Neutrophil (primary cell): ENCODE measurements around the gene TRAPPC12.

ENCODE experiments used
- H3K27ac ChIP-seq: fragments of 200-600 bp; sonication (generic); 2 replicates; pipeline ENCODE4 v1.5.1; 2016; ENCODE audit warnings: mild to moderate bottlenecking, moderate library complexity
- H3K27me3 ChIP-seq: fragments of 200-600 bp; sonication (generic); 2 replicates; pipeline ENCODE4 v1.6.0; 2016; ENCODE audit warnings: mild to moderate bottlenecking
- H3K36me3 ChIP-seq: fragments of 200-600 bp; sonication (generic); 2 replicates; pipeline ENCODE4 v1.5.1; 2017
- H3K4me1 ChIP-seq, 2 experiments: fragments of 200-600 bp in 1 of 2; sonication (generic) in 1 of 2; 1 replicate in 1 of 2; 2 replicates in 1 of 2; pipeline versions ENCODE4 v1.5.1 to v1.6.1; 2013 to 2016; ENCODE audit warnings: low read depth in 1 of 2, low read length in 1 of 2, mild to moderate bottlenecking in 1 of 2, moderate library complexity in 1 of 2; ENCODE audit not compliant: control insufficient read depth in 1 of 2, insufficient read depth in 1 of 2
- H3K4me3 ChIP-seq, 2 experiments: fragments of 200-600 bp in 1 of 2; sonication (generic) in 1 of 2; 1 replicate in 1 of 2; 2 replicates in 1 of 2; pipeline ENCODE4 v1.5.1; 2013 to 2016; ENCODE audit warnings: low read depth in 1 of 2, low read length in 1 of 2, mild to moderate bottlenecking in 1 of 2, moderate library complexity in 1 of 2
- H3K9me3 ChIP-seq: fragments of 200-600 bp; sonication (generic); 2 replicates; pipeline ENCODE4 v1.5.1; 2016
- CTCF ChIP-seq: fragments of 200-600 bp; sonication (generic); IDR thresholded peaks from 2 replicates; pipeline ENCODE4 v1.5.1; 2016; ENCODE audit warnings: antibody characterized with exemption

Gene TRAPPC12

GRCh38 chr2:3418766-3419404 lies 39.4 kb downstream of the TRAPPC12 start:
- peaks cover 67% of the 10 kb centered on the region for H3K36me3 ChIP-seq
- H3K27me3 ChIP-seq, result no peaks in the 10 kb centered on the region
- no peaks in the 10 kb centered on the region for H3K9me3 ChIP-seq
- H3K4me1 ChIP-seq, result no peaks in the 10 kb centered on the region
- H3K4me3 ChIP-seq, result no peak overlapping the region
- H3K27ac ChIP-seq, result no peak overlapping the region
- no peak for TF ChIP-seq CTCF

- no peak for TF ChIP-seq CTCF
- Histone ChIP-seq H3K9me3 (no peaks in the 10 kb centered on the region), H3K4me1 (no peaks in the 10 kb centered on the region), H3K27ac (no peak overlapping the region), H3K27me3 (no peaks in the 10 kb centered on the region), H3K36me3 (peaks cover 67% of the 10 kb centered on the region), H3K4me3 (no peak overlapping the region)
Observed at GRCh38 chr2:3420076-3420768, 40.7 kb downstream of the TRAPPC12 start.

GRCh38 chr2:3420769-3421397 lies 41.4 kb downstream of the TRAPPC12 start:
- Histone ChIP-seq H3K4me3 (no peak overlapping the region), H3K9me3 (no peaks in the 10 kb centered on the region), H3K27me3 (no peaks in the 10 kb centered on the region), H3K27ac (no peak overlapping the region), H3K4me1 (no peaks in the 10 kb centered on the region), H3K36me3 (peaks cover 74% of the 10 kb centered on the region)
- no peak for TF ChIP-seq CTCF

- no peaks in the 10 kb centered on the region for H3K4me1 ChIP-seq
- no peak for TF ChIP-seq CTCF
- no peak overlapping the region for H3K27ac ChIP-seq
- peaks cover 81% of the 10 kb centered on the region for H3K36me3 ChIP-seq
- H3K4me3 ChIP-seq, result no peak overlapping the region
- H3K27me3 ChIP-seq, result no peaks in the 10 kb centered on the region
- no peaks in the 10 kb centered on the region for H3K9me3 ChIP-seq
Observed at GRCh38 chr2:3421580-3421979, 42.1 kb downstream of the TRAPPC12 start.

GRCh38 chr2:3422161-3422779 lies 42.8 kb downstream of the TRAPPC12 start:
- H3K9me3 ChIP-seq, result no peaks in the 10 kb centered on the region
- no peak overlapping the region for H3K4me3 ChIP-seq
- TF ChIP-seq CTCF, result no peak
- no peaks in the 10 kb centered on the region for H3K4me1 ChIP-seq
- no peak overlapping the region for H3K27ac ChIP-seq
- no peaks in the 10 kb centered on the region for H3K27me3 ChIP-seq
- H3K36me3 ChIP-seq, result peaks cover 83% of the 10 kb centered on the region
